HG02840 (cell line): ENCODE data around the gene DISP2.

ENCODE experiments used
- ATAC-seq: cut with Tn5 transposase; IDR thresholded peaks from one replicate; pipeline ENCODE4 v1.9.1; 2021; ENCODE audit warnings: mild to moderate bottlenecking, moderate library complexity, moderate number of reproducible peaks; ENCODE audit not compliant: unreplicated experiment, low FRiP score

DISP2 gene

GRCh38 chr15:40357723-40358470, at the start of gene DISP2:
Gene DISP2 (plus strand): TSS chr15:40358219. CDS start chr15:40358322, 103 bp downstream.
- peak; percentile 87 for ATAC-seq

GRCh38 chr15:40309344-40309862, 48.6 kb upstream of the DISP2 start:
- ATAC-seq, result no peak

- no peak for ATAC-seq
These were observed 47.7 kb upstream of the DISP2 start for GRCh38 chr15:40310001-40310959.

GRCh38 chr15:40310993-40311392, 47.0 kb upstream of the DISP2 start:
- ATAC-seq, result no peak

- ATAC-seq, result no peak
These were observed 45.5 kb upstream of the DISP2 start for GRCh38 chr15:40312370-40313158.

- ATAC-seq, result no peak
These were observed 44.3 kb upstream of the DISP2 start for GRCh38 chr15:40313531-40314398.

- ATAC-seq, result no peak
These were observed 43.2 kb upstream of the DISP2 start for GRCh38 chr15:40314723-40315276.

GRCh38 chr15:40316931-40317330, 41.1 kb upstream of the DISP2 start:
- no peak for ATAC-seq

GRCh38 chr15:40317580-40317979, 40.4 kb upstream of the DISP2 start:
- no peak for ATAC-seq

GRCh38 chr15:40320409-40320808, 37.6 kb upstream of the DISP2 start:
- no peak for ATAC-seq

- ATAC-seq, result no peak
These were observed 37.1 kb upstream of the DISP2 start for GRCh38 chr15:40320931-40321371.

GRCh38 chr15:40322531-40323238, 35.3 kb upstream of the DISP2 start:
- ATAC-seq, result no peak

GRCh38 chr15:40323239-40323952, 34.6 kb upstream of the DISP2 start, which contains the start of gene INAFM2:
Gene INAFM2 (plus strand): TSS chr15:40323692. CDS start chr15:40324056, 364 bp downstream.
- ATAC-seq, result peak; percentile 85

- ATAC-seq, result peak; percentile 8
These were observed 33.8 kb upstream of the DISP2 start for GRCh38 chr15:40323953-40324937.

GRCh38 chr15:40325188-40325587, 32.8 kb upstream of the DISP2 start:
- no peak for ATAC-seq

- no peak for ATAC-seq
These were observed 32.3 kb upstream of the DISP2 start for GRCh38 chr15:40325700-40326099.

- no peak for ATAC-seq
These were observed 30.6 kb upstream of the DISP2 start for GRCh38 chr15:40327457-40327856.
